Skeletal muscle tissue (tissue), 4 donors: ENCODE measurements around the gene MYO3B. TPM values are rescaled to one million over a fixed set of nuclear protein-coding genes. Genes with fewer than 3 reads are reported as not detected.
"Not testable (repeated sequence)": the region's sequence is repeated elsewhere in the genome, so short reads cannot be mapped to it uniquely, and the experiment has no call there.

Source experiments
- H3K27ac ChIP-seq: one replicate; pipeline ENCODE4 v1.7.0; 2013; ENCODE audit warnings: mild to moderate bottlenecking, low read depth, low read length, inconsistent platforms
- H3K27me3 ChIP-seq, 3 donors: one replicate each; pipeline ENCODE4 v1.7.0; 2013; ENCODE audit warnings: low read length in 3 of 3; ENCODE audit not compliant: control insufficient read depth in 3 of 3, insufficient read depth in 3 of 3
- H3K36me3 ChIP-seq, 3 donors: one replicate each; pipeline ENCODE4 v1.7.0; 2013; ENCODE audit warnings: low read length in 3 of 3; ENCODE audit not compliant: control insufficient read depth in 3 of 3, insufficient read depth in 3 of 3
- H3K4me1 ChIP-seq, 3 donors: one replicate each; pipeline ENCODE4 v1.7.0; 2013; ENCODE audit warnings: low read length in 3 of 3, mild to moderate bottlenecking in 3 of 3; ENCODE audit not compliant: control insufficient read depth in 3 of 3, insufficient read depth in 3 of 3
- H3K4me3 ChIP-seq, 3 donors: one replicate each; pipeline ENCODE4 v1.7.0; 2013; ENCODE audit warnings: low read length in 3 of 3
- H3K9ac ChIP-seq, 3 donors: one replicate each; pipeline ENCODE4 v1.7.0; 2013; ENCODE audit warnings: low read length in 3 of 3, mild to moderate bottlenecking in 3 of 3, moderate library complexity in 2 of 3, low read depth in 1 of 3
- H3K9me3 ChIP-seq, 3 donors: one replicate each; pipeline ENCODE4 v1.7.0; 2013; ENCODE audit warnings: low read length in 3 of 3; ENCODE audit not compliant: control insufficient read depth in 3 of 3
- total RNA-seq: library from RNA; depleted of rRNA; stranded (reverse); fragments of >200 nt; gene quantifications from one replicate; pipeline ENCODE4 v1.2.3, GENCODE V29; 2014
- donor health status: Osteomylitis.

MYO3B gene
- total RNA-seq, 1 donor from 2014 or later, result under 0.01 TPM

DNA sequence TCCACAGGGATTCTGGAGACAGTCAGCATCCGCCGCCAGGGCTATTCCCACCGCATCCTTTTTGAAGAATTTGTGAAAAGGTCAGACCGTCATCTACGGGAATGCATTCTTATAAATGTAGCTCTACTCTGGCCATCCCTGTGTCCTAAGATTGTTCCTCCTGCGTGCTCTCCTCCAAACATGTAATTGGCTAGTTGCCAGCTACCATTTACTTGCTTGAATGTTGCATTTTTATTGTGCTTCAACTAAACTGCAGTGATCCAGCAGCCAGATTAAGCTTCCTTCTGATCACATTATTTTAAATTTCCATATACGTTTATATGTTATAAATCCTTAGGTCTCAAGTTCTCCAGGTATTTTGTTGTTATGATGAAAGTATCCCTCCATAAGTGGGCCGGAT is 288.7 kb downstream of the MYO3B start:
- H3K9me3 ChIP-seq, result peaks cover 0 to 3% (median 0%) of the 10 kb centered on the region in 3 donors
- H3K4me3 ChIP-seq, result no peak overlapping the region
- no peak overlapping the region for H3K9ac ChIP-seq
- H3K27me3 ChIP-seq, result no peaks in the 10 kb centered on the region
- no peak overlapping the region for H3K27ac ChIP-seq
- H3K36me3 ChIP-seq, result no peaks in the 10 kb centered on the region
- peaks cover 0 to 3% (median 0%) of the 10 kb centered on the region in 3 donors for H3K4me1 ChIP-seq

DNA sequence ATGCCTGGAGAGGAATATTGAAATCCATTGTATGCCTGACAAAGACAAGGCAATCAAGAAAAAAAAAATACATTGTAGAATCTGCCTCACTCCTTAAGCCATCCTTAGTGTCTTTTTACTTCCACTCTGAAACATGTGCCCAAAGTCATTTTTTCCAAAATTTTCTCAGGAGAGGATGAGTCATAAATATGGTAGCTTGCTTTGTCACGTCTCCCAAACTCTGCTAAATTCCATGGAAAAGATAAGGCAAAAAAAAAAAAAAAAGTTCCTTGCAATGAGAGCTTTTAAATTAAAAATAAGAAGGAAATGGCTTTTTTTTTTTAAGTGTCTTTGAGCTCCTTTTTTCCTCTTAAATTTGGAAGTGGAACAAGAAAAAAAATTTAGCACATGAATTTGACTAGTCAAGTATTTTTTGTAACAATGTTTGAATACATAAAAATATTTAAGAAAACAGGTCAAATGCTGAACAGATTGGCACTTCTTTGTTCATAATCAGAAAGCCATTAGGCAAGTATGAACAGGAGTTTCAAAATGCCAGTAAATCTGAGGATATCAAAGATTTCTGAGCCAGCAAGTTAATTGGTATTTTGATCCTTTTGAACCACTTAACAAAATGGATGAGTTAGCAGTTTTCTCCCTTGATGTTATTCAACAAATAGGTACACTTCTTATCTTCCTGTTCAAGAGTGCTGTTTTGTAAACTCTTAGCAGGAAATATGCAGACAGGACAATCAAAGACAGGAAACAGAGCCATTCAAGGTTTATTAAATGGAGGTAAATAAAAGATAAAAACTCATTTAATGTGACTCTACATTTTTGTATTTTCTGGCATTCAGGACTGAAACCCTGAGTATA is 289.8 kb downstream of the MYO3B start:
- Histone ChIP-seq H3K4me3 (no peak overlapping the region), H3K9me3 (peaks cover 0 to 3% (median 0%) of the 10 kb centered on the region in 3 donors), H3K27ac (no peak overlapping the region), H3K27me3 (no peaks in the 10 kb centered on the region), H3K4me1 (no peaks in the 10 kb centered on the region), H3K9ac (no peak overlapping the region), H3K36me3 (no peaks in the 10 kb centered on the region)

DNA sequence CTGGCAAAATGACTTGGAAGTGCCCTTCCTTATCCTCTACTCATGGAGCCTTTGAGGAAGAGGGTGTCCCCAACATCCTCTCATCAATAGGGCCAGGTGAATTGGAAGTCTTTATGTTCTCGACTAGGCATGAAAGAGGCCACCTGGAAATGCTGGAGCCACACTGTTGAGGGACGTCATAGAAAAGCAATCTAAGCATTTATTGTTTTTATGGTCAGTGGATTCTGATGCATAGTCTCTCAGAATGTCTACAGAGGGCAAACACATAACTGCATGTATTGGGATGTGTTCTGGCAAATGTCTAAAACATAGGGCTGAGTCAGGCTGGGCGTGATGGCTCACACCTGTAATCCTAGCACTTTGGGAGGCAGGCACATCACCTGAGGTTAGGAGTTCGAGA is 290.6 kb downstream of the MYO3B start:
- peaks cover 0 to 3% (median 0%) of the 10 kb centered on the region in 3 donors for H3K9me3 ChIP-seq

DNA sequence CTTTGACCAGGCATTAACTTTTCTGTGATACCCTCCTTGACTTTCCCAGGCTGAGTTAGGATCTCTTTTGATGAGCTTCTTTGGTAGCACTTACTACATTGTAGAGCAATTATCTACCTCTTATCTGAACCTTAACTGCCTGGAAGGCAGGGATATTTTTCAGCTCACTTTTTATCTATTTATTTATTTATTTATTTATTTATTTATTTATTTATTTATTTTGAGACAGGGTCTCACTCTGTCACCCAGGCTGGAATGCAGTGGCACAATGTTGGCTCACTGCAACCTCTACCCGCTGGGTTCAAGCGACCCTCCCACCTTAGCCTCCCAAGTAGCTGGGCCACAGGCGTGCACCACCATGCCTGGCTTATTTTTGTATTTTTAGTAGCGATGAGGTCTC is 294.6 kb downstream of the MYO3B start:
- not testable (repeated sequence) for H3K27me3 ChIP-seq, H3K36me3 ChIP-seq, H3K9ac ChIP-seq, H3K27ac ChIP-seq, H3K9me3 ChIP-seq, H3K4me3 ChIP-seq, H3K4me1 ChIP-seq

More for the DNA sequence above, 290.6 kb downstream of the MYO3B start:
- Histone ChIP-seq H3K36me3 (no peaks in the 10 kb centered on the region), H3K27me3 (no peaks in the 10 kb centered on the region), H3K4me3 (no peak overlapping the region), H3K27ac (no peak overlapping the region), H3K4me1 (no peaks in the 10 kb centered on the region), H3K9ac (no peak overlapping the region)

DNA sequence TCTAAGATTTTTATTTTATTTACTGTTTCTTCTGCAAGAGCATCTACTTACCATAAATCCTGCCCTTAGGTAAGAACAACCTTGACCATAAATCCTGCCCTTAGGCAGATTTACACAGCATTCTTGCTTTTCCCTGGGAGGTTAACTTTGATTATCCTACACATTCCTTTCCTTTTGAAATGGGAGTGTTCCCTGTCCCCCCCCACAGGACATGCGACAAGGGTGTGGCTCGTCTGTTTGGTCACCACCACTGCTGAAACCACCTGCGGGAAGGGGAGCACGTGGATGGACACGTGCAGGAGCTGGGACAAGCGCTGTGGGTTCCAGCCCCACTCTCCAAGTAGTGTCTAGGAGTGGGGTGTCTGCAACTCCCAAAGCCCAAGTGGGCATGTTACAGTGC is 297.9 kb downstream of the MYO3B start:
- Histone ChIP-seq H3K27me3 (no peaks in the 10 kb centered on the region), H3K4me1 (no peaks in the 10 kb centered on the region), H3K27ac (no peak overlapping the region), H3K4me3 (no peak overlapping the region), H3K9ac (no peak overlapping the region), H3K36me3 (no peaks in the 10 kb centered on the region), H3K9me3 (no peaks in the 10 kb centered on the region)

DNA sequence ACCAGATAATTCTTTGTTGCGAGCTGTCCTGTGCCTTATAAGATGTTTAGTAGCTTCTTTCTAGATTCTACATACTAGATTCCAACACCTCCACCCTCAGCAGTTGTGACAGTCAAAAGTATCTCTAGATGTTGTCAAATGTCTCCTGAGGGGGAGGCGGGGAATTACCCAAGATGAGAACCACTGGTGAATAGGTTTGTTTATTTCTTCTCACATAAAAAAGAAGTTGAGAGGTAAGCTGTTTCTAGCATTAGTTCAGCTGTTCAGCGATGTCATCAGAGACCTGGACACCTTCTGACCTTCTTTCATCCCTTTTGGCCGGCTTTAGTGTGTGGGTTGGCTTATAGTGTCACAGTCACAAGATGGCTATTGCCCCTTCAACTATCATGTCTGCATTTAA is 299.7 kb downstream of the MYO3B start:
- Histone ChIP-seq H3K4me3 (no peak overlapping the region), H3K9ac (no peak overlapping the region), H3K36me3 (no peaks in the 10 kb centered on the region), H3K27me3 (no peaks in the 10 kb centered on the region), H3K4me1 (no peaks in the 10 kb centered on the region), H3K9me3 (no peaks in the 10 kb centered on the region), H3K27ac (no peak overlapping the region)

DNA sequence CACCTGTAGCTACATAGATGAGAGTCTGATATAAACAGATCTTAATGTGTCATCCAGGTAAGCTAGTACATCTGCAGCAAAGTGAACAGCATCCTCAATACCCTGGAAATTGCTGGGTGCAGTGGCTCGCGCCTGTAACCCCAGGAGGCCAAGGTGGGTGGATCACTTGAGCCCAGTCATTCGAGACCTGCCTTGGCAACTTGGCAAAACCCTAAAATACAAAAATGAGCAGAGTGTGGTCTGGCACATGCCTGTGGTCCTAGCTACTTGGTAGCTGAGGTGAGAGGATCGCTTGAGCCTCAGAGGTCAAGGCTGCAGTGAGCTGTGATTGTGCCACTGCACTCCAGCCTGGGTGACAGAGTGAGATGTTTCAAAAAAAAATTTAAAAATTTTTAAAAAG is 303.3 kb downstream of the MYO3B start:
- Histone ChIP-seq H3K9me3 (no peaks in the 10 kb centered on the region), H3K9ac (no peak overlapping the region)

DNA sequence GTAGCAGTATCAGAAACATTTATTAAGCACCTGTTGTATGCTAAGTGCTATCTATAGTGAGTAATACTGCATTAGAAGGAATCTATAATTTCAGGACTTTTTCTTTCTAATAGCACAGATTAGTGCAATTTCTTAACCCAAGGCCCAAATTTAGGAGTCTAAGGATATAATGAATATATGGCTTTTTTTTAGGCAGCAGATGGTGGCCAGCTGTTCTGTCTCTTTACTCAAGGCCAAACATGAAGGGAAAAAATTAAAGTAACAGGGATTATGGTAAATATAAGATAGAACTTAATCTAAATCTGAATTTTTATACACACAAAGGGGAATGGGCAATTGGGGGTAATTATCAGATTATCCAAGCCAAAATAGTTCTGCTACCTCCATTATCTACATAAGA is 306.6 kb downstream of the MYO3B start:
- Histone ChIP-seq H3K4me1 (no peaks in the 10 kb centered on the region), H3K27me3 (no peaks in the 10 kb centered on the region), H3K27ac (no peak overlapping the region)

More for the DNA sequence above, 303.3 kb downstream of the MYO3B start:
- Histone ChIP-seq H3K4me3 (no peak overlapping the region), H3K27ac (no peak overlapping the region), H3K36me3 (no peaks in the 10 kb centered on the region), H3K27me3 (no peaks in the 10 kb centered on the region), H3K4me1 (no peaks in the 10 kb centered on the region)

DNA sequence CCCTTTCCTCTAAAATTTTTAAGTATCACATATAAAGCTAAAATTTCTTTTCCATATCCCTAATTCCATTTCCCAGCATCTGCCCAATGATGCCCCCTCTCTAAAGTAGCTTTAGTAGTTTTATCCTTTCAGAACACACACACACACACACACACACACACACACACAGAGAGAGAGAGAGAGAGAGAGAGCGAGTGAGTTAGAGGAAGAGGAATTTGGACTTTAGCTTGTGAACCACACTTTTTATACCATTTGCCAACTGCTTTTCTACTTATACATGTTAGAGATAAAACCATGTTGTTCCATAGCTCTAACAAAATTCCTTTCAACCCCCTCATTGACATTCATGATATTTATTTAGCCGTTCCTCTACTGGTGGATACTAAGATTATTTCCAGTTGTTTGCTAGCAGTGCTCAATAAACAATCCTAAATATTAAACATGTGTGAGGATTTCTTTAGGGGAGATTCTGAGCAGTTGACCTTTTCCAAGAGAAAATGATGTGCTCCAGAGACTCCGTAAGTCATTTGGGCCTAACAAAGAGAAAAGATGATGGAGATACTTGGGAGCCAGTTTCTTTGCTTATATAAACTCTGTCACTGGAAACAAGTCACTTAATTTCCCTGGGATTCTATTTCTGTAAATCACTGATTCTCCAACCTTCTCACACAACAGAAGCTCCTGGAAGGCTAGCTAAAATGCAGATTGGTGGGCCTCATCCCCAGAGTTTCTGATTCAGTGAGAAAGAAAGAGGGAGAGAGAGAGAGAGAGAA is 307.5 kb downstream of the MYO3B start:
- Histone ChIP-seq H3K27me3 (no peaks in the 10 kb centered on the region), H3K36me3 (no peaks in the 10 kb centered on the region), H3K9me3 (no peaks in the 10 kb centered on the region), H3K27ac (no peak overlapping the region), H3K4me1 (no peaks in the 10 kb centered on the region), H3K9ac (no peak overlapping the region), H3K4me3 (no peak overlapping the region)

More for the DNA sequence above, 306.6 kb downstream of the MYO3B start:
- H3K4me3 ChIP-seq, result no peak overlapping the region
- no peaks in the 10 kb centered on the region for H3K9me3 ChIP-seq
- H3K9ac ChIP-seq, result no peak overlapping the region
- no peaks in the 10 kb centered on the region for H3K36me3 ChIP-seq

DNA sequence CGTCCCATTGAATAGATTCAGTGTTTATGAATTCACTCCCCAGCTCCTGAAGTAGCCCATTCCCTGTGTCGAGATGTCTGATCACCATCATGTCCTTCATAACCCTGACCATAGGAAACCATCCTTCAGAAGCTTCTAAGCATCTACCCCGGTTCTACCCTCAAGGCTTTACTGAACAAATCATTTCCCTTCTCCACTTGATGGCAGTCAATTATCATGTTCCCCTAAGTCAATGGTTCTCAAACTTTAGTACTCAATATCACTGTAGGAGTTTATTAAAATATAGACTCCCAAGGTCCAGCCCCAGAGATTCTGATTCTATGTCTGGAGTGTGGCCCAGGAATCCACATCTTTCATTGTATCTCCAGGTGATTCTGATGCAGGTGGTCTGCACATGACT is 308.8 kb downstream of the MYO3B start:
- Histone ChIP-seq H3K36me3 (no peaks in the 10 kb centered on the region), H3K27me3 (no peaks in the 10 kb centered on the region), H3K9ac (no peak overlapping the region), H3K9me3 (no peaks in the 10 kb centered on the region), H3K27ac (no peak overlapping the region), H3K4me3 (no peak overlapping the region), H3K4me1 (no peaks in the 10 kb centered on the region)
